Thoracic aorta (tissue), 2 donors: Measurements from ENCODE around the gene PTPRCAP. TPM values are rescaled to one million over a fixed set of nuclear protein-coding genes. Genes with fewer than 3 reads are reported as not detected.

Experiments
- ATAC-seq: fragments of 150-250 bp; one replicate; pipeline ENCODE4 v1.8.0; 2017; ENCODE audit warnings: low read depth; ENCODE audit not compliant: insufficient number of reproducible peaks, low FRiP score
- DNase-seq: peaks from one replicate; pipeline ENCODE4 v3.0.0-alpha.2; 2020; ENCODE audit warnings: low spot score
- H3K27ac ChIP-seq, 2 donors: fragments of 200-600 bp; sonication (generic); 1 replicate in 1 of 2; 2 replicates in 1 of 2; pipeline ENCODE4 v1.5.1; 2016; ENCODE audit warnings: mild to moderate bottlenecking in 2 of 2, moderate library complexity in 2 of 2
- H3K27me3 ChIP-seq: fragments of 200-600 bp; sonication (generic); replicated peaks from 2 replicates; pipeline ENCODE4 v1.6.0; 2016; ENCODE audit warnings: mild to moderate bottlenecking; ENCODE audit not compliant: insufficient read depth
- H3K36me3 ChIP-seq: fragments of 200-600 bp; sonication (generic); one replicate; pipeline ENCODE4 v1.5.1; 2016
- H3K4me1 ChIP-seq, 2 donors: fragments of 200-600 bp; sonication (generic); 1 replicate in 1 of 2; 2 replicates in 1 of 2; pipeline versions ENCODE4 v1.5.1 to v1.6.0; 2016; ENCODE audit warnings: low read depth in 2 of 2, mild to moderate bottlenecking in 1 of 2; ENCODE audit not compliant: control insufficient read depth in 1 of 2
- H3K4me3 ChIP-seq: fragments of 200-600 bp; sonication (generic); 2 replicates; pipeline ENCODE4 v1.5.1; 2016; ENCODE audit warnings: mild to moderate bottlenecking
- H3K9me3 ChIP-seq: fragments of 200-600 bp; sonication (generic); 2 replicates; pipeline ENCODE4 v1.5.1; 2016
- total RNA-seq, 2 donors: library from RNA; depleted of rRNA; stranded (reverse); fragments of >200 nt; gene quantifications; one replicate each; pipeline versions ENCODE4 v1.1.0 to v1.2.3, GENCODE V29; 2016
- TF ChIP-seq, protein P1 (sequence below): fragments of 200-600 bp; sonication (generic); IDR thresholded peaks from one replicate; pipeline ENCODE4 v1.5.1; 2019; ENCODE audit warnings: antibody characterized with exemption

PTPRCAP gene
- total RNA-seq, 2 donors from 2014 or later = 4.0 to 7.2 TPM

DNA sequence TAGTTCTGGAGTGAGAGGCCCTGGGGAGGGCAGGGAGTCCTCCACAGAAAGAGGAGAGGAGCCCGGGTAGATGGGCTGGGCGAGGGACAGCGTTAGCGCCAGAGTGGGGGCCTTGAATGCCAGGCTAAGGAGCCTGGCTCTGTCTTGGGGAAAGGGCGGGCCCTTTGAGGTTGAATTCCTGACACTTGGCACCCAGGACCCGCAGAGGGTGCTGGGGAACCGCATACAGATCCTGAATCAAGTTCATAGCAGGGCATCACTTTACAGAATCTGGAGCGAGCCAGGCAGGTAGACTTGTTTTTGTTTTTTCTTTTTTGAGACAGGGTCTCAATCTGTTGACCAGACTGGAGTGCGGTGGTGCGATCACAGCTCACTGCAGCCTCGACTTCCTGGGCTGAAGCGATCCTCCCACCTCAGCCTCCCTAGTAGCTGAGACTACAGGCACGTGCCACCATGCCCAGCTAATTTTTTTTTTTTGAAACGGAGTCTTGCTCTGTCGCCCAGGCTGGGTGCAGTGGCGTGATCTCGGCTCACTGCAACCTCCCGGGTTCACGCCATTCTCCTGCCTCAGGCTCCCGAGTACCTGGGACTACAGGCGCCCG lies 16.0 kb downstream of the PTPRCAP start:
- no peak for DNase-seq
- peaks cover 15 to 41% of the 10 kb centered on the region in 2 donors for H3K4me1 ChIP-seq
- TF ChIP-seq, protein P1, sequence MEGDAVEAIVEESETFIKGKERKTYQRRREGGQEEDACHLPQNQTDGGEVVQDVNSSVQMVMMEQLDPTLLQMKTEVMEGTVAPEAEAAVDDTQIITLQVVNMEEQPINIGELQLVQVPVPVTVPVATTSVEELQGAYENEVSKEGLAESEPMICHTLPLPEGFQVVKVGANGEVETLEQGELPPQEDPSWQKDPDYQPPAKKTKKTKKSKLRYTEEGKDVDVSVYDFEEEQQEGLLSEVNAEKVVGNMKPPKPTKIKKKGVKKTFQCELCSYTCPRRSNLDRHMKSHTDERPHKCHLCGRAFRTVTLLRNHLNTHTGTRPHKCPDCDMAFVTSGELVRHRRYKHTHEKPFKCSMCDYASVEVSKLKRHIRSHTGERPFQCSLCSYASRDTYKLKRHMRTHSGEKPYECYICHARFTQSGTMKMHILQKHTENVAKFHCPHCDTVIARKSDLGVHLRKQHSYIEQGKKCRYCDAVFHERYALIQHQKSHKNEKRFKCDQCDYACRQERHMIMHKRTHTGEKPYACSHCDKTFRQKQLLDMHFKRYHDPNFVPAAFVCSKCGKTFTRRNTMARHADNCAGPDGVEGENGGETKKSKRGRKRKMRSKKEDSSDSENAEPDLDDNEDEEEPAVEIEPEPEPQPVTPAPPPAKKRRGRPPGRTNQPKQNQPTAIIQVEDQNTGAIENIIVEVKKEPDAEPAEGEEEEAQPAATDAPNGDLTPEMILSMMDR = no peak
- H3K27ac ChIP-seq = peak overlapping the region in 1 of 2 donors; percentile 90
- peak overlapping the region; percentile 81 for H3K4me3 ChIP-seq
- H3K36me3 ChIP-seq = no peaks in the 10 kb centered on the region
- no peak for ATAC-seq
- H3K9me3 ChIP-seq = no peaks in the 10 kb centered on the region
- H3K27me3 ChIP-seq = no peaks in the 10 kb centered on the region

DNA sequence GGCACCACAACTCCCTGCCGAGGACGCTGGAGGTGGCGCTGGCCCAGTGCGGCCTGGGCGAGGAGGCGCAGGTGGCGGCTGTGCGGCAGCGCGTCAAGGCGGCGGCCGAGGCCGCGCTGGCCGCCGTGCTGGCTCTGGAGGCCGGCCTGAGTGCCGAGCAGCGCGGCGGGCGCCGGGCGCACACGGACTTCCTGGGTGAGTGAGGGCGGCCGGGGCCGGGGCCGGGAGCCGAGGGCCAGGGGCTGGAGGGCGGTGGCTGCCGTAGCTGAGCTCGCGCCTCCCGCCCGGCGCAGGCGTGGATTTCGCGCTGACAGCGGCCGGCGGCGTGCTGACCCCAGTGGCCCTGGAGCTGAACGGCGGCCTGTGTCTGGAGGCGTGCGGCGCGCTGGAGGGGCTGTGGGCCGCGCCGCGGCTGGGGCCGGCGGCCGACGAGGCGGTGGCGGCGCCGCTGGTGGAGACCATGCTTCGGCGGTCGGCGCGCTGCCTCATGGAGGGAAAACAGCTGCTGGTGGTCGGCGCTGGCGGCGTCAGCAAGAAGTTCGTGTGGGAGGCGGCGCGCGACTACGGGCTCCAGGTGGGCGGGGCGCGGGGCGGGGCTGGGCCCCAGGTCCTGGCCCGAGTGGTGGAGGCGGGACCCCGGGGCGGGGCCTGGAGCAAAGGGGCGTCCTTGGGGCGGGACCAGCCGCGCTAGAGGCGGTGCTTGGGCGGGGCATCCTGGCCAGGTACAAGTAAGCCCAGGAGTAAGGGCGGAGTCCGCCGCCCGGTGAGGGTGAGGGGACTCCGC lies 16.6 kb downstream of the PTPRCAP start:
- H3K4me1 ChIP-seq = peaks cover 19 to 48% of the 10 kb centered on the region in 2 donors
- H3K27ac ChIP-seq = peak overlapping the region; percentile 78 to 90
- no peaks in the 10 kb centered on the region for H3K9me3 ChIP-seq
- peak; percentile 72 for ATAC-seq
- no peaks in the 10 kb centered on the region for H3K27me3 ChIP-seq
- no peaks in the 10 kb centered on the region for H3K36me3 ChIP-seq
- DNase-seq = peak; percentile 82
- TF ChIP-seq, protein P1 = no peak
- peak overlapping the region; percentile 81 for H3K4me3 ChIP-seq

DNA sequence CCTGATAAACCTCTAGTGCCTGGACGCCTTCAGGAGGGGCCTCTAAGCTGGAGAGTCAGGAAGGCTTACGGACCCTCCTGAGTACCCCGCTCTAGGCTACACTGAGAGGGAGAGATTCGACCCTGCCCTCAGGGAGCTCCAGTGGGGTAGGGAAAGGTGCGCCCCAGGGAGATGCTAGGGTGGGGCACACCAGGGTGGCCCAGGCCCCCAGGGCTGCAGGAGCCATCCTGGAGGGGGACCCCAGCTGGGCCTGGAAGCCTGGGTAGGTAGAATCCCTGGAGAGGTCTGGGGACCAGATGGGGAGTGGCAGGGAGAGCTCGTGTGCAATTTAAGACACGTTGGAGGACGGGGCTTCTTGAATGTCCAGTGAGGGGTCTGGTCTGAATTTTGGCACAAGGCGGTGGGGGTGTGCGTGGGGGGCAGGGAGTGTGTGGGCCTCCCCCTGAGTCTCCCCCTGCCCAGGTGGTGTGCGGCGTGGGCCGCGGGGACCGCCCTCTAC lies 17.3 kb downstream of the PTPRCAP start:
- ATAC-seq (no peak), DNase-seq (no peak)
- no peaks in the 10 kb centered on the region for H3K36me3 ChIP-seq
- TF ChIP-seq, protein P1 = no peak
- no peaks in the 10 kb centered on the region for H3K9me3 ChIP-seq
- no peaks in the 10 kb centered on the region for H3K27me3 ChIP-seq
- peak overlapping the region; percentile 78 to 90 for H3K27ac ChIP-seq
- peak overlapping the region; percentile 81 for H3K4me3 ChIP-seq
- peaks cover 19 to 51% of the 10 kb centered on the region in 2 donors for H3K4me1 ChIP-seq

DNA sequence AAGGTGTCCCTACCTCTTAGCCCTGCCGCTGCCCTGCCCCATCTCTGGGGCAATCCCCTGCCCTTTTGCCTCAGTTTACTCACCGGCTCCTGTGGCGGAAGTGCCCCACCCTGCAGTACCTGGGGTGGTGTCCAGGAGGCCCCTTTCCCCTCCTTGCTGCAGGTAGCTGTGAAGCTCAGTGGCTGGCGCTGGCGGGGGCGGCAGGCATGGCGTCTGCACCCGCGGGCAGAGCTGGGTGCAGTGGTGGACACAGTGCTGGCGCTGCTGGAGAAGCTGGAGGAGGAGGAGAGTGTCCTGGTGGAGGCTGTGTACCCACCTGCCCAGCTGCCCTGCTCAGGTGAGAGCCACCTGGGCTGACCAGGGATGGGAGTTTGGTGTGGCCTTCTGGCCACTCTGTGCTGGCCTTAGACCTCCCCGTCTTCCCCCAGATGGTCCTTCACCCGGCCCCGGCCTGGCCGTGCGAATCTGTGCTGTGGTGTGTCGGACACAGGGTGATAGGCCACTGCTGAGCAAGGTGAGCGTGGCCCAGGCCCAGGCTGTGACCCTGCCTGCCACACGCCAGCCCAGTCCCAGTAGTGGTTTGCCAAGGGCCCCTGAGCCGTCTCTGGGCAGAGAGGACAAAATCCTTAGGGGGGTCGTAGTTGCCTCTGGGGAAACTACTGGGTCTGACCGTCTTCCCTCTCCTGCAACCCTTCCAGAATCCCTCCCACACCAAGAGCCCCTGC lies 18.0 kb downstream of the PTPRCAP start:
- ATAC-seq (no peak), DNase-seq (no peak)
- H3K4me1 ChIP-seq = peaks cover 23 to 55% of the 10 kb centered on the region in 2 donors
- H3K27ac ChIP-seq = peak overlapping the region; percentile 78 to 90
- no peaks in the 10 kb centered on the region for H3K27me3 ChIP-seq
- H3K9me3 ChIP-seq = no peaks in the 10 kb centered on the region
- TF ChIP-seq, protein P1 = no peak
- peak overlapping the region; percentile 6 for H3K4me3 ChIP-seq
- H3K36me3 ChIP-seq = no peaks in the 10 kb centered on the region
